HG03521 (cell line): ENCODE results near the gene CENPN.

Experiments used
- ATAC-seq: cut with Tn5 transposase; IDR thresholded peaks from one replicate; pipeline ENCODE4 v1.9.1; 2021; ENCODE audit warnings: mild to moderate bottlenecking, moderate library complexity; ENCODE audit not compliant: unreplicated experiment

Gene CENPN

DNA sequence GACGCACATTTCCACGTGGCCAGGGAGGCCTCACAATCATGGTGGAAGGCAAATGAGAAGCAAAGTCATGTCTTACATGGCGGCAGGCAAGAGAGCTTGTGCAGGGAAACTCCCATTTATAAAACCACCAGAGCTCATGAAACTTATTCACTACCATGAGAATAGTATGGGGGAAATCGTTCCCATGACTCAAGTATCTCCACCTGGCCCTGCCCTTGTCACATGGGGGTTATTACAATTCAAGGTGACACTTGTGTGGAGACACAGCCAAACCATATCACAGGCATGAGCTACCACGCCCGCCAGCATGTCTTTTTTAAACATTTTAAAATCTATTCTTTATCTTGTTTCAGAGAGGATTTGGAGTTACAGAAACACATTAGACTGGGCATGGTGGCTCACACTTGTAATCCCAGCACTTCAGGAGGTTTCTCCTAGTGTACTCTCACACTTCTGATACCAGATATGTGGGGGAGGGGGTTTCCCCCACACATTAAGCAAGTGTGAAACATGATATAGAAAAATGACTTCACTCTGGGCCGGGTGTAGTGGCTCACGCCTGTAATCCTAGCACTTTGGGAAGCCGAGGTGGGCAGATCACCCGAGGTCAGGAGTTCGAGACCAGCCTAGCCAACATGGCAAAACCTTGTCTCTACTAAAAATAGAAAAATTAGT, 23.1 kb downstream of the CENPN start:
- ATAC-seq = no peak

DNA sequence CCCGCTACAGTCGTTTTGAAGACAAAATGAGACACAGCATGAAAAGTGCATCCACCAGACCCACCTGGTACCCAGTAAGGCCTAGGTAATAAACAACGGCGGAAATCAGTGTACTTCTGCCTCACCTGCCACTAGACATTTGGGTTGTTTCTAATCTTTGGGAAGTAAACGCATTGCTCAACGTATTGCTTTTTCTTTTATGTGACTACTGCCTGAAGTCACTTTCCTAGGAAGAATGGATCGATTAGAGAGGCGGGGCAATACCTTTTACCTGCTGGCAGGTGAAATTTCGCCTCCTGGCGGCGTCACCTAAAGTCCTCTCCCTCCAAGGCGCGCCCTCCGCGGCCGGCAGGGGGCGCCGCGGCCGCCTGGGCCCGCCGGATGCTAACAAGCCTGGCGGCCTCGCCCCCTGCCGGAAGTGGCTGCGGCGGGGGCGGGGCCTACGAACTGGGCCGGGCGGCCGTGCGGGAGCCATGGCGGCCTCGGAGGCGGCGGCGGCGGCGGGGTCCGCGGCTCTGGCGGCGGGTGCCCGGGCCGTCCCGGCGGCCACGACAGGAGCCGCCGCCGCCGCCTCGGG, 28.5 kb downstream of the CENPN start, which contains the start of gene ATMIN:
Gene ATMIN (plus strand): TSS at position 445 of the 577 bp plus-strand sequence. CDS start 29 bp downstream, at position 474.
- ATAC-seq = peak; percentile 95

DNA sequence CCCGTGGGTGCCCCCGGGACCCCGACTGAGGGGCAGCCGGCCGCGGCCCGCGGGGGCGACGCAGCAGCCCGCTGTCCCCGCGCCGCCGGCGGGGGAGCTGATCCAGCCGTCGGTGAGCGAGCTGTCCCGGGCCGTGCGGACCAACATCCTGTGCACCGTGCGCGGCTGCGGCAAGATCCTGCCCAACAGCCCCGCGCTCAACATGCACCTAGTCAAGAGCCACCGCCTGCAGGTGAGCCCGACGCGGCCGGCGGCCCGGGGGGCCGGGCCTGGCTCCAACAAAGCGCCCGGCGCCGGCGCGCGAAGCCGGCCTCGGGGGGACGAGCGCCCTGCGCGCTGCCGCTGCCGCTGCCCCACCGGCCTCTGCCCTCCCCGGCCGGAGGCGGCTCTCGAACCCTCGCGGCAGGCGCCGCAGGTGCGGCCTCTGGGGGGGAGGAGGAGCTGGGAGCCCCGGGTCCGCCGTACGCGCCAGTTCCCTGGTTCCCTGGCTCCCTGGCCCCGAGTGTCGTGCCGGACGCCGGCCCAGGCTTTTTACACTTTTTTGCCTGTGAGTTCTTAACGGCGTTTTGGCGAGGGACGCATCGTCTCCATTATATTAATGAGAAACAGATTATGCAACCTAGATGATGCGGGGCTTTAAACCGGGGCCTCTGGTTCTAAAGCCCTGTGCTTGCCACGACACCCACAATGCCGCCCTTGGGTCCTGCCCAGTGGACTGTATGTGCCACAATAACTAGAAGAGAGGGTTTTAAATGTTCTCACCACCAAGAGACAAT, 29.1 kb downstream of the CENPN start:
- peak; percentile 45 for ATAC-seq

- no peak for ATAC-seq
Measured at GRCh38 chr16:81036751-81037350, 29.8 kb downstream of the CENPN start.

DNA sequence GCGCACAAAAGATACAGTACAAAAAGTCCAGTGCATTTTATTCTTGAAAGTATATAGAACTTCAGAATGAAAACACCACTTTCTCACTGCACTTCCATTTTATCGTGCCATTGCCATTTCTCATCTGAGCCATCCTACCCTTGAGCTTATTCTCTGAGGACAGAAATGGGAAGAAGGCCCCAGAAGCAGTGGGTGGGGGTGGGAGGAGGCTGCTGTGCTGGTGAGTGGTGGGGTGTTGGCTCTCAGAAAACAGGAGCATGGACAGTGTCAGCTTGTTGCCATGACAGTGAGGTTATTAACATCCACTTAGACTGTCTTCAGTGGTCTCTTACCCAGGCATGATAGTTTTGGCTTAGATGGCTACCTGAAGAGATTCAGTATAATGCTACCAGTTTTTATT, 33.1 kb downstream of the CENPN start:
- ATAC-seq = no peak

GRCh38 chr16:81040842-81041241, 33.8 kb downstream of the CENPN start:
- ATAC-seq = no peak

DNA sequence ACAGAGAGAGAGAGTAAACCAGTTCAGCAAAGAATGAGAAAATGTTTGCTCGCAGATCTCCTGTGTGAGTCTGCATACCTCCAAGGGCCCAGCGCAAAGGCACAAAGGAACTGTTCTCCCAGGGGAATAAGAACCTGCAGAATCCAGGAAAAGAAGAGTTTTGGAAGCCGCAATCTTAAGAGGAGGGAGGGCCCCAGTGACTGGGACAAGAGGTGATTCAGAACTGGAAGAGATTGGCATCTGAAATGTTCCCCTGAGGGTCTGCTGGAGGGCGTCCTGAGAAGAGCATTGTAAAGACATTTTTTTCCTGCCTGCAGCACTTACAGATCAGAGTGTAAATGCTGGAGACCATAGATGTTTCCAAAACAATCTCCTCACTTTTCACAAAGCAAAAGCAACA, 34.7 kb downstream of the CENPN start:
- ATAC-seq = no peak

GRCh38 chr16:81042821-81043220, 35.8 kb downstream of the CENPN start:
- ATAC-seq = no peak

GRCh38 chr16:81053761-81054160, 46.7 kb downstream of the CENPN start:
- no peak for ATAC-seq

GRCh38 chr16:81060576-81061306, 53.7 kb downstream of the CENPN start:
- no peak for ATAC-seq

GRCh38 chr16:81061307-81061640, 54.3 kb downstream of the CENPN start:
- no peak for ATAC-seq

GRCh38 chr16:81061871-81062608, 55.0 kb downstream of the CENPN start:
- ATAC-seq = no peak

DNA sequence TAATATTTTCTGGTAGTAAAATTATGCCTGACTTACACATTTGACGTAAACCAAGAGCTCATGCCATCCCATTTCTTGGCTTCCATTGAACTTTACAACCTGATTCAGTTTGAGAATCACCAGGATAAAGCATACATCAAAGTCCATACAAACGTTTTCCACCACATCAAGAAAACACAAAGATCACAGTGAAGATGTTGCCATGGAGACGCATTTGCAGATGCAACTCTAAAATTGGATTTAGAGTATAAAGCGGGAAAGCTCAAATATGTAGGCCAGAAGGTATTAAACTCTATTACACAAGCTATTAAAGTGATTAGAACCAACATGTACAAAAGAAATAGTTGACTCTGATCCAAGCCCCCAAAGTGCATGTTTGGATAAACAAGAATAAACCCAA, 59.7 kb downstream of the CENPN start:
- ATAC-seq = no peak

DNA sequence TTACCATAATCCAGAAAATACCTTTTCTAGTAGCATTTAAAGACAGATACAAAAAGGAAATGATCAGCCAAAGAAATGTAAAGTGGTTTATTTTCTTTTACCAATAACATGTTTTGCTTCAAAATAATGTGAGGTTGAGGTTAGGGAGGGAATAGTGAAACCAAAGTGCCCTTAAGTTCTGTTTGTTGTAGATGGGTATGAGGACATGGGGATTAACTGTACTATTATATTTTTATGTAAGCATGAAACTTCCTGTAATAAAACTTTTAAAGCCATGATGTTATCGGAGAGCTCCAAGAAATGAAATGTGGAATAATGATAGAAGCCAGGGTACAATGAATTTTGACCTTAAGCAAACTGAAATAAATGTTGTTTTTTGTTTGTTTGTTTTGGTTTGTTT, 60.2 kb downstream of the CENPN start:
- no peak for ATAC-seq

- no peak for ATAC-seq
Measured at GRCh38 chr16:81069063-81069462, 62.0 kb downstream of the CENPN start.

- no peak for ATAC-seq
Measured at GRCh38 chr16:81070979-81071378, 64.0 kb downstream of the CENPN start.

DNA sequence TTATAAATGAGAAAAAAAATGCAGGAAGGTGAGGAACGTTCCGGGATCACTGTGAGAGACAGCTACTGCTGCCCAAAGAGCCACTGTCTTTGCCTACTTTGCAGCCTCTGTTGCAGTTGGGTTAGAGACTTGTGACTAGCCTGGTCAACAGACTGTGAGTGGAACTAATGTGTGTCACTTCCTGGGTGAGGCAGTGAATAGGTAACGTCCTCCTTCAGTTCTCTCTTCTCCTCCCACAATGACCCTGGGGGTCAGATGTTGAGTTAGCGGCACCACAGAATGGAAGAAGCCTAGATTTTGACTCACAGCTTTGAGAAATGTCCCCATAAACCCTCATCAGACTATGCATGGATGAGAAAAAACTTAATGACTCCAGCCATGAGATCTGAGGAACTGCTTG, 64.8 kb downstream of the CENPN start:
- no peak for ATAC-seq

GRCh38 chr16:81073560-81074330, 66.7 kb downstream of the CENPN start:
- no peak for ATAC-seq

DNA sequence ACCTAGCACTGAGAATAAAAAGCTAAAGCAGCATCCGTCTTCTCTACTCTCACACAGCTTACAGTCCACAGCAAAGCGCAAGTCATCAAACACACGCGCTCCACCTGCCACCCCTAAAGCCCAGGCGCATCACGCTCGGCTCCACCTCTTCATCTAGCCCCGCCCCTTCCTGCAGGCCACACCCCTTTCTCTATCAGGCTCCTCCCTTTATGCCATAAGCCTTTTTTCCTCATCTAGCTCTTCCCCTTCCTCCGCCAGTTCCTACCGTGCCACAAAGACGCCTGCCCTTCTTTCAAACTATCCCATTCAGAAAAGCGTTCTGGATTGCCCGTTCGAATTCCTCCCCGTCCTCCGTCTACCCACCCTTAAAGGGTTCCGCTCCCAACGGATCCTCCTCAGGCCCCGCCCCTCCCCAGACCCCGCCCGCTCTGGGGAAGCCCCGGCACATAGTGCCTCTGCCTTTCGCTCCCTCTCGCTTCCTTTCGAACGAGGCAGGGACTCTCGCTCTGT, 69.6 kb downstream of the CENPN start:
- peak; percentile 69 for ATAC-seq
